PC-9 (cell line): ENCODE results near the gene MSH2. TPM values are rescaled to one million over a fixed set of nuclear protein-coding genes. Genes with fewer than 3 reads are reported as not detected.
A peak's percentile ranks its signal among the peaks of the same experiment; 100 is the strongest.
"Not testable (repeated sequence)": the region's sequence is repeated elsewhere in the genome, so short reads cannot be mapped to it uniquely, and the experiment has no call there.

Experiments used
- BruUV-seq: library from RNA; stranded (reverse); fragments of 400-500 nt; replicated peaks from 2 replicates; lab custom pipeline; 2021; lab: Mats Ljungman, UMichigan
- CTCF ChIA-PET: fragments of 300-600 bp; sonication (Branson Sonifier 250); formaldehyde crosslinking; loops from one replicate; lab custom pipeline; 2022; ENCODE audit warnings: antibody characterized with exemption; lab: Charles Lee
- POLR2A ChIA-PET: fragments of 300-600 bp; sonication (Branson Sonifier 250); formaldehyde crosslinking; loops from one replicate; lab custom pipeline; 2022; ENCODE audit warnings: antibody characterized with exemption; ENCODE audit not compliant: unreplicated experiment; lab: Charles Lee
- DNase-seq, 2 experiments: peaks; one replicate each; pipeline versions ENCODE4 v3.0.0 to v3.0.0-alpha.2; 2015 to 2022; ENCODE audit warnings: mixed read lengths in 1 of 2
- H2AFZ ChIP-seq: fragments of 200-600 bp; sonication (generic); 2 replicates; pipeline ENCODE4 v1.8.1; 2017; ENCODE audit warnings: antibody characterized with exemption
- H3F3A ChIP-seq: fragments of 200-600 bp; sonication (generic); 2 replicates; pipeline ENCODE4 v1.8.1; 2017; ENCODE audit warnings: antibody characterized with exemption, mild to moderate bottlenecking, low read depth; ENCODE audit not compliant: insufficient read depth
- H3K27ac ChIP-seq: fragments of 200-600 bp; sonication (generic); 2 replicates; pipeline ENCODE4 v1.6.1; 2016; ENCODE audit warnings: mixed run types
- H3K27me3 ChIP-seq: fragments of 200-600 bp; sonication (generic); 2 replicates; pipeline ENCODE4 v1.6.1; 2016; ENCODE audit warnings: low read depth, mixed run types; ENCODE audit not compliant: insufficient read depth
- H3K36me3 ChIP-seq: fragments of 200-600 bp; sonication (generic); 2 replicates; pipeline ENCODE4 v1.6.1; 2016; ENCODE audit warnings: low read depth, mixed run types
- H3K4me1 ChIP-seq: fragments of 200-600 bp; sonication (generic); replicated peaks from 2 replicates; pipeline ENCODE4 v1.6.1; 2016; ENCODE audit warnings: mixed run types; ENCODE audit not compliant: insufficient read depth
- H3K4me2 ChIP-seq: fragments of 200-600 bp; sonication (generic); 2 replicates; pipeline ENCODE4 v1.6.1; 2017; ENCODE audit warnings: mixed run types
- H3K4me3 ChIP-seq: fragments of 200-600 bp; sonication (generic); 2 replicates; pipeline ENCODE4 v1.6.1; 2016; ENCODE audit warnings: mixed run types
- H3K79me2 ChIP-seq: fragments of 200-600 bp; sonication (generic); 2 replicates; pipeline ENCODE4 v1.6.1; 2017; ENCODE audit warnings: low read depth, mixed run types
- H3K9me2 ChIP-seq: fragments of 200-600 bp; sonication (generic); 2 replicates; pipeline ENCODE4 v1.8.1; 2017; ENCODE audit warnings: mild to moderate bottlenecking; ENCODE audit not compliant: insufficient read depth
- H3K9me3 ChIP-seq: fragments of 200-600 bp; sonication (generic); 2 replicates; pipeline ENCODE4 v1.8.1; 2016; ENCODE audit warnings: low read depth; ENCODE audit not compliant: insufficient read depth
- H4K20me1 ChIP-seq: fragments of 200-600 bp; sonication (generic); 2 replicates; pipeline ENCODE4 v1.8.1; 2017; ENCODE audit not compliant: insufficient read depth
- EZH2 ChIP-seq: fragments of 200-600 bp; sonication (generic); IDR thresholded peaks from 2 replicates; pipeline ENCODE4 v1.8.0; 2017; ENCODE audit warnings: antibody characterized with exemption, low read depth
- intact Hi-C: fragments of 100-400 bp; cut with micrococcal nuclease; formaldehyde crosslinking; loops from one replicate; pipeline ENCODE4 v1.10.0; 2022; ENCODE audit not compliant: unreplicated experiment
- total RNA-seq: library from RNA; stranded (reverse); gene quantifications from 2 replicates; pipeline ENCODE4 v1.2.3, GENCODE V29; 2021
- TF ChIP-seq, protein P1 (sequence below): fragments of 200-600 bp; sonication (generic); conservative IDR thresholded peaks from 2 replicates; pipeline ENCODE4 v1.6.1; 2017; ENCODE audit warnings: mixed run types, antibody characterized with exemption, mild to moderate bottlenecking, moderate library complexity

MSH2 gene
- total RNA-seq, 1 experiment from 2014 or later, result 54.2 TPM

GRCh38 chr2:47452761-47453160 is 49.8 kb downstream of the MSH2 start:
- H3K4me3 ChIP-seq, result no peak overlapping the region
- peaks cover 13% of the 10 kb centered on the region for H3F3A ChIP-seq
- H3K27me3 ChIP-seq, result no peaks in the 10 kb centered on the region
- TF ChIP-seq, protein P1, sequence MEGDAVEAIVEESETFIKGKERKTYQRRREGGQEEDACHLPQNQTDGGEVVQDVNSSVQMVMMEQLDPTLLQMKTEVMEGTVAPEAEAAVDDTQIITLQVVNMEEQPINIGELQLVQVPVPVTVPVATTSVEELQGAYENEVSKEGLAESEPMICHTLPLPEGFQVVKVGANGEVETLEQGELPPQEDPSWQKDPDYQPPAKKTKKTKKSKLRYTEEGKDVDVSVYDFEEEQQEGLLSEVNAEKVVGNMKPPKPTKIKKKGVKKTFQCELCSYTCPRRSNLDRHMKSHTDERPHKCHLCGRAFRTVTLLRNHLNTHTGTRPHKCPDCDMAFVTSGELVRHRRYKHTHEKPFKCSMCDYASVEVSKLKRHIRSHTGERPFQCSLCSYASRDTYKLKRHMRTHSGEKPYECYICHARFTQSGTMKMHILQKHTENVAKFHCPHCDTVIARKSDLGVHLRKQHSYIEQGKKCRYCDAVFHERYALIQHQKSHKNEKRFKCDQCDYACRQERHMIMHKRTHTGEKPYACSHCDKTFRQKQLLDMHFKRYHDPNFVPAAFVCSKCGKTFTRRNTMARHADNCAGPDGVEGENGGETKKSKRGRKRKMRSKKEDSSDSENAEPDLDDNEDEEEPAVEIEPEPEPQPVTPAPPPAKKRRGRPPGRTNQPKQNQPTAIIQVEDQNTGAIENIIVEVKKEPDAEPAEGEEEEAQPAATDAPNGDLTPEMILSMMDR, result no peak
- TF ChIP-seq EZH2, result no peak
- DNase-seq, result no peak
- no peaks in the 10 kb centered on the region for H3K4me1 ChIP-seq
- no peaks in the 10 kb centered on the region for H3K9me2 ChIP-seq
- peaks cover 11% of the 10 kb centered on the region; the same call in 1 of the 2 replicates for H3K36me3 ChIP-seq
- no peak overlapping the region for H2AFZ ChIP-seq
- no peak overlapping the region for H3K4me2 ChIP-seq
- no peaks in the 10 kb centered on the region for H3K9me3 ChIP-seq
- ChIA-PET CTCF (no interaction called here), POLR2A (no interaction called here)
- H4K20me1 ChIP-seq, result no peaks in the 10 kb centered on the region
- BruUV-seq, result no TSS peak
- H3K27ac ChIP-seq, result 0 out of 2 replicates have a peak overlapping the region, but pooled peaks have one; percentile 2
- no peaks in the 10 kb centered on the region for H3K79me2 ChIP-seq
- intact Hi-C loops, result no loop called here

- DNase-seq, H3K4me2 ChIP-seq, CTCF ChIA-PET, intact Hi-C loops, H3K4me1 ChIP-seq, H2AFZ ChIP-seq, H3K9me2 ChIP-seq, POLR2A ChIA-PET, H3K27ac ChIP-seq, H3K9me3 ChIP-seq, H3K79me2 ChIP-seq, H3K27me3 ChIP-seq, H4K20me1 ChIP-seq, BruUV-seq, H3K4me3 ChIP-seq: not testable (repeated sequence)
- Histone ChIP-seq H3F3A (peaks cover 13% of the 10 kb centered on the region), H3K36me3 (peaks cover 11% of the 10 kb centered on the region; the same call in 1 of the 2 replicates)
These were observed 51.9 kb downstream of the MSH2 start for GRCh38 chr2:47454818-47455217.

GRCh38 chr2:47455411-47455810 is 52.5 kb downstream of the MSH2 start:
- Histone ChIP-seq H3K9me3 (no peaks in the 10 kb centered on the region), H4K20me1 (no peaks in the 10 kb centered on the region), H3K27ac (no peak overlapping the region), H3F3A (peaks cover 16% of the 10 kb centered on the region), H3K36me3 (peaks cover 11% of the 10 kb centered on the region; the same call in 1 of the 2 replicates), H3K4me3 (no peak overlapping the region), H3K79me2 (no peaks in the 10 kb centered on the region), H3K4me1 (no peaks in the 10 kb centered on the region), H2AFZ (no peak overlapping the region), H3K9me2 (no peaks in the 10 kb centered on the region), H3K27me3 (no peaks in the 10 kb centered on the region), H3K4me2 (no peak overlapping the region)
- no peak for DNase-seq
- CTCF ChIA-PET, result no interaction called here
- BruUV-seq, result no TSS peak
- no peak for TF ChIP-seq EZH2
- TF ChIP-seq, protein P1, result no peak
- intact Hi-C loops, result no loop called here
- POLR2A ChIA-PET, result no interaction called here

GRCh38 chr2:47456851-47457250 is 53.9 kb downstream of the MSH2 start:
- POLR2A ChIA-PET, result no interaction called here
- intact Hi-C loops, result no loop called here
- peaks cover 11% of the 10 kb centered on the region; the same call in 1 of the 2 replicates for H3K36me3 ChIP-seq

More at GRCh38 chr2:47456851-47457250, 53.9 kb downstream of the MSH2 start:
- Histone ChIP-seq H3K4me1 (no peaks in the 10 kb centered on the region), H3K27ac (no peak overlapping the region), H4K20me1 (no peaks in the 10 kb centered on the region), H3K27me3 (no peaks in the 10 kb centered on the region), H2AFZ (no peak overlapping the region), H3K9me2 (no peaks in the 10 kb centered on the region), H3K9me3 (no peaks in the 10 kb centered on the region), H3K79me2 (no peaks in the 10 kb centered on the region), H3F3A (peaks cover 16% of the 10 kb centered on the region), H3K4me2 (no peak overlapping the region), H3K4me3 (no peak overlapping the region)
- no TSS peak for BruUV-seq
- DNase-seq, result no peak
- CTCF ChIA-PET, result no interaction called here
- TF ChIP-seq, protein P1, result no peak
- TF ChIP-seq EZH2, result no peak
